OCI-LY7 (cell line): ENCODE results near the gene DMD.

Source experiments
- EZH2phosphoT487 ChIP-seq: fragments of 200-600 bp; sonication (generic); IDR thresholded peaks from 2 replicates; pipeline ENCODE4 v1.6.1; 2018; ENCODE audit warnings: low read depth, borderline replicate concordance, mild to moderate bottlenecking, mixed run types, antibody characterized with exemption, low read length, moderate library complexity, mixed read lengths
- TF ChIP-seq, protein P1 (sequence below): fragments of 200-600 bp; sonication (generic); conservative IDR thresholded peaks from 2 replicates; pipeline ENCODE4 v1.5.1; 2014; ENCODE audit warnings: mild to moderate bottlenecking, antibody characterized with exemption, low read length, moderate library complexity, mixed read lengths

DNA sequence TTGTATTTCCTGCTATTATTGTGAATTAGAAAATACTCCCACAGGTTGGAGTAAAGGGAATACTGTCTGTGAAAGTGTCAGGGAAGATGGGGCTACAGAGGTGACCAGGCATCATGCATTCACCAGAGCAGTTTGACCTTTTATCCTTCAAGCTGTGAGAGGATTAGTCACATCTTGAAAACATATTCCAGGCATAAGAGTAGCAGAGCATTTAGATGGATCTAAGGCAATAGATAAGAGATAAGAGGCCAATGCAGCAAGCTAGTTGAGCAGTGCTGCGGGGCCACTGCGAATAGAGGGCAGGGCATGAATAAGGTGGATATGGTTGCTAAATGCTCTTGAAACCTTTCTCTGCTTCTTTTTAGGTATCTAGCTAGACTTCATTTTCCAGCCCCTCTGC lies 1668.8 kb downstream of the DMD start:
- TF ChIP-seq, protein P1, sequence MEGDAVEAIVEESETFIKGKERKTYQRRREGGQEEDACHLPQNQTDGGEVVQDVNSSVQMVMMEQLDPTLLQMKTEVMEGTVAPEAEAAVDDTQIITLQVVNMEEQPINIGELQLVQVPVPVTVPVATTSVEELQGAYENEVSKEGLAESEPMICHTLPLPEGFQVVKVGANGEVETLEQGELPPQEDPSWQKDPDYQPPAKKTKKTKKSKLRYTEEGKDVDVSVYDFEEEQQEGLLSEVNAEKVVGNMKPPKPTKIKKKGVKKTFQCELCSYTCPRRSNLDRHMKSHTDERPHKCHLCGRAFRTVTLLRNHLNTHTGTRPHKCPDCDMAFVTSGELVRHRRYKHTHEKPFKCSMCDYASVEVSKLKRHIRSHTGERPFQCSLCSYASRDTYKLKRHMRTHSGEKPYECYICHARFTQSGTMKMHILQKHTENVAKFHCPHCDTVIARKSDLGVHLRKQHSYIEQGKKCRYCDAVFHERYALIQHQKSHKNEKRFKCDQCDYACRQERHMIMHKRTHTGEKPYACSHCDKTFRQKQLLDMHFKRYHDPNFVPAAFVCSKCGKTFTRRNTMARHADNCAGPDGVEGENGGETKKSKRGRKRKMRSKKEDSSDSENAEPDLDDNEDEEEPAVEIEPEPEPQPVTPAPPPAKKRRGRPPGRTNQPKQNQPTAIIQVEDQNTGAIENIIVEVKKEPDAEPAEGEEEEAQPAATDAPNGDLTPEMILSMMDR, result no peak
- TF ChIP-seq EZH2phosphoT487, result no peak
